ENCODE measurements around the gene KRTAP10-5.
A peak's percentile ranks its signal among the peaks of the same experiment; 100 is the strongest.

DNA sequence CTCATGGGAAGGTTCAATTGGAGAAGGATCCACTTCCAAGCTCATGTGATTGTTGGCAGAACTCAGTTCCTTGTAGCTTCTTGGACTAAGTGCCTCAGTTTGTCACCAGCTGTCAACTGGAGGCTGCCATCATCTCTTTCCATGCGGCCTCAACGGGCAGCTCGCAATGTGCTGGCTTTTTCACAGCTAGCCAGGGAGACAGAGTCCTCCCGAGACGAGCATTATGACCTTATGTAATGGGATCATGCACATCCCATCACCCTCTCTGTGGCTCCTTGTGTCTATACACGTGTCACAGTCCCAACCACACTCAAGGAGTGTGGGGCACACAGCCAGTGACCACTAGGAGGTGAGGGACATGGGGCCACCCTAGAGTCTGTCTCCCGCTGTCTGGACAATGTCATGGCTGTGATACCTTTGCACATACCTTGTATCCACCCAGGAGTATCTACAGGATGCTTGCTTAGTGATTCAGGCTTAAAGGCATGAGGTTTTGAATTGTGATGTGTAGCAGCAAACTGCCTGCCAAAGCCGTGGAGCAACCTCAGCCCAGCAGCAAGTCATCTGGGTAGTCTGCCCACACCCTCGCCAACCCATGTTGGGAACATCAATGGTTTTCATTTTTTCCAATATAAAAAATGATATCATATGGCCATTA is 15.8 kb upstream of the KRTAP10-5 start:
- TF ChIP-seq, protein P1, sequence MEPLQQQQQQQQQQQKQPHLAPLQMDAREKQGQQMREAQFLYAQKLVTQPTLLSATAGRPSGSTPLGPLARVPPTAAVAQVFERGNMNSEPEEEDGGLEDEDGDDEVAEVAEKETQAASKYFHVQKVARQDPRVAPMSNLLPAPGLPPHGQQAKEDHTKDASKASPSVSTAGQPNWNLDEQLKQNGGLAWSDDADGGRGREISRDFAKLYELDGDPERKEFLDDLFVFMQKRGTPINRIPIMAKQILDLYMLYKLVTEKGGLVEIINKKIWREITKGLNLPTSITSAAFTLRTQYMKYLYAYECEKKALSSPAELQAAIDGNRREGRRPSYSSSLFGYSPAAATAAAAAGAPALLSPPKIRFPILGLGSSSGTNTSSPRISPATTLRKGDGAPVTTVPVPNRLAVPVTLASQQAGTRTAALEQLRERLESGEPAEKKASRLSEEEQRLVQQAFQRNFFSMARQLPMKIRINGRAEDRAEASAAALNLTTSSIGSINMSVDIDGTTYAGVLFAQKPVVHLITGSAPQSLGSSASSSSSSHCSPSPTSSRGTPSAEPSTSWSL (CRISPR knock-in tag; IDR thresholded peaks at IDR 0.05; ENCODE audit: borderline replicate concordance) = no peak
- TF ChIP-seq ZNF699 (CRISPR knock-in tag; IDR thresholded peaks at IDR 0.05; ENCODE audit: insufficient replicate concordance) (no peak), CTCF (IDR thresholded peaks at IDR 0.05 in 2 of 3, conservative IDR thresholded peaks at IDR 0.05 in 1 of 3; ENCODE audit: insufficient read depth in 2 of 3, low read depth in 1 of 3, low read length in 3 of 3) (0 out of 6 replicates have a peak, but pooled peaks of 1 of the 3 experiments have one; percentile 7), RBM22 (IDR thresholded peaks at IDR 0.05; ENCODE audit: low read depth, low read length, poor library complexity, severe bottlenecking) (no peak), ATF3 (IDR thresholded peaks at IDR 0.05) (no peak), ATF3 (CRISPR knock-in tag; conservative IDR thresholded peaks at IDR 0.05) (no peak), CEBPB (tag; IDR thresholded peaks at IDR 0.05) (no peak), RBM15 (IDR thresholded peaks at IDR 0.05; ENCODE audit: insufficient read depth, low read length) (no peak), ZNF175 (CRISPR knock-in tag; IDR thresholded peaks at IDR 0.05; ENCODE audit: low read depth) (no peak), MCM2 (IDR thresholded peaks at IDR 0.05; ENCODE audit: low read depth) (no peak), RBM14 (IDR thresholded peaks at IDR 0.05; ENCODE audit: borderline replicate concordance, insufficient read depth, low read depth, low read length) (no peak), KAT2B (IDR thresholded peaks at IDR 0.05; ENCODE audit: low read depth, low read length) (no peak), FOXM1 (IDR thresholded peaks at IDR 0.05; ENCODE audit: low read depth) (no peak), FOXM1 (CRISPR knock-in tag; IDR thresholded peaks at IDR 0.05; ENCODE audit: low read depth) (no peak), ZNF766 (CRISPR knock-in tag; conservative IDR thresholded peaks at IDR 0.05) (no peak)
- TF ChIP-seq, protein P2, sequence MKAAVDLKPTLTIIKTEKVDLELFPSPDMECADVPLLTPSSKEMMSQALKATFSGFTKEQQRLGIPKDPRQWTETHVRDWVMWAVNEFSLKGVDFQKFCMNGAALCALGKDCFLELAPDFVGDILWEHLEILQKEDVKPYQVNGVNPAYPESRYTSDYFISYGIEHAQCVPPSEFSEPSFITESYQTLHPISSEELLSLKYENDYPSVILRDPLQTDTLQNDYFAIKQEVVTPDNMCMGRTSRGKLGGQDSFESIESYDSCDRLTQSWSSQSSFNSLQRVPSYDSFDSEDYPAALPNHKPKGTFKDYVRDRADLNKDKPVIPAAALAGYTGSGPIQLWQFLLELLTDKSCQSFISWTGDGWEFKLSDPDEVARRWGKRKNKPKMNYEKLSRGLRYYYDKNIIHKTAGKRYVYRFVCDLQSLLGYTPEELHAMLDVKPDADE (conservative IDR thresholded peaks at IDR 0.05; ENCODE audit: control insufficient read depth, low read depth, low read length) = no peak
